Activated CD8-positive, alpha-beta memory T cell treated with anti-CD3 and anti-CD28 coated beads, Interleukin-2, amount 50 U/mL, for 24 hours (primary cell): ENCODE data around the gene ADCY3.

Experiments used
- DNase-seq: peaks from one replicate; pipeline ENCODE4 v3.0.0-alpha.2; 2020; ENCODE audit errors: extremely low read depth

The ADCY3 gene

DNA sequence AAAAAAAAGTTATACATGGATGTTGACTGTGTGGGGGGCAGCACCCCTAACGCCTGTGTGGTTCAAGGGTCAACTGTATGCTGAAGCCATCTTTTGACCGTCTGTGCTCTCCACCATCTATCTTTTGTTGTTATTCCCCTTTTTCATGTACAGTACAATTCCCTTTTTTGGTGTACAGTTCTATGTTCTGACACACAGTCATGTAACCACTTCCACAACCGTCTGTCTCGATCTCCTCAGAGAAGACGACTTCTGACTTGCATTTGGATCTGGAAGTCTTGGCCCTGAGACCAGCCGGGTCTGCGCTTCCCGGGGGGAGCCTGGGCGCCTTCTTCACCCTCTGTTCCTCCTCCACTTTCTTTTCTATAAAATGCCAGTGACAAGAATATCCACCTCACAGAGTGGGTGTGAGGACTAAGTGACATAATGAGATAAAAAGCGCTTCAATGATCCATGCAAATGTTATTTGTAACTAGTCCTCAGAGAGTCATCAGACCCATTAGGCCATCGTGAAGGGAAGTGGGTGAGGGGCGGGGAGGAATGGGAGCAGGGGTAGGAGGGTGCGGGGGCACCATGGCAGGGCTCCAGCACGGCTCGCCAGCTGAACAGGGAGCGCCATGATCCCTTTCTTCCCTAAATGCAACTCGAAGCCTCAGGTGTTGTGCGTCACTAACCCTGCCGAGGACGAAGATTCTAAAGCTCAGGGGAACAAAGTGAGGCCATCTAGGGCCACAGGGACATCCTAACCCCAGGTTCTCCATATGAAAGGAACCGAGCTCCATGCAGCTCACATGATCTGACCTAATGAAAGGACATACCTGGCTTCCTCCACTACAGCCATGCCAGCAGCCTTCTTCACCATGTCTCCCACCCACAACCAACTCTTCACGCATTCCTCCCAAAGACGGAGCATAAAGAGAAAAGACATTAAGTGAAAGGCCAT lies 16.6 kb downstream of the ADCY3 start:
- no peak for DNase-seq

DNA sequence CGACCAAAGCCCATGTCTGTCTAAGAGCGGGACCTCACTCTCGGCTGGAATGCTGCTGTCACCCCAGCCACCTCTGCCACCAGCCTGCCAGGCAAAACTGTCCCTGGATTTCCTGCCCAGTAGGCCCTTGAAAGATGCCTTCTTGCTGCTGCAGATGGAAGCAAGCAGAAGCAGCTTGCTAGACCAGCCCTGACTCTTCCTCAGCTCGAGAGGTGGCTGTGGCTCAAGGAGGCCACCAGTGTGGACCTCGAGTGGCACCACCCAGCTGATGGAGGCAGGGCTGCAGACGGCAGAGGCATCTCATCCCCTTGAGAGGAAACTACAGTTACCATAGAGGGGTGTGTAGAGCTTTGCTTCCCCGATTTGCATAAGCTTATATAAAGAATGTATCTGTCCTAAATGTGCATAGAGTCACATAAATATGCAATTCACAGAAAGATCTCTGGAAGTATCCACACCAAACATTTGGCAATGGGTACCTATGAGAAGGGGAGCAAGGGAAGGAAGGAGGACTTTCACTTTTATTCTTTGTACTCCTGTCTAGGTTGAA lies 20.6 kb downstream of the ADCY3 start:
- DNase-seq: no peak

DNA sequence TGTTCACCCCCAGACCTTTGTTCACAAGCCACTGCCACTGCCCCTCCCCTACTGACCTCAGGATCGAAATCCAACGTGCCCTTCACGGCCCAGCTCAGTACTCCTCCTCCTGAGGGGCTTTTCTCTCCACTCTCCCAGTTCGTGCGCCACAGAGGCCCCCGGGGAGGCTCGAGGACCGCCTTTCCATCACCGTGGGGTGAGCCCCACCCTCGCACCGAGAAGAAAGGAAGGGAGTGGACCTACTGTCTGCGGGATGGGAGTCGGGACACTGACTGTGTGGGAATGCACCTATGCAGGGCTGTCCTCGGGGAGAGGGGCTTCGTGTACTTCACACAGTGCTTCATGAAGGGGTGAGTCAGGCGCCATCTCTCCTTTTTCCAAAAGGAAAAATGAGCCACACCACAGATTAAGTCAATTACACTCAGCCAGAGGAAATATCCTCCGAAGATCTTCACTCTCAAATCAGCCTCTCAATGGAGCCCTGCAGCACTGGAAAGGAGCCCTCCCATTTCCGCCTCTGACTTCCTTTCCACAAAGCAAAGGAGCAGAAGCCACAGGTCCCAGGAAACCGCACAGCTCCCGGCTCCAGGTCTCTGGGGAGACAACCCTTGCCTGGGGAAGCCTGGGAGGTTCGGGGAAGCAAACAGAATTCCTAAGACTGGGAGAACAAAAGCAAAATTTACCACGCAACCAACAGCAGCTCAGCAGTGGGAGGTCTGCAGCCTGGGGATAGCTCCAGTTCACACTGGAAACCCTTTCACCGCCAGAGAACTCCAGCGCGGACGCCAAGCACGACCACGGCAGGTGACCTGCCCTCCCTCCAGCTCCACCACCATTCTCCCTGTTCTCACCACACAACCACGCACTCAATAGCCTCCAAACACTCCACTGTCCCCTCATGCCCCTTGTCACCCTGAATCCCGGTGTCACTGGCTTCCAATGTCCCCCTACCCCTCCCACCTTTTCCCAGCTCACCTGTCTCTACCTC lies 21.6 kb downstream of the ADCY3 start:
- no peak for DNase-seq

DNA sequence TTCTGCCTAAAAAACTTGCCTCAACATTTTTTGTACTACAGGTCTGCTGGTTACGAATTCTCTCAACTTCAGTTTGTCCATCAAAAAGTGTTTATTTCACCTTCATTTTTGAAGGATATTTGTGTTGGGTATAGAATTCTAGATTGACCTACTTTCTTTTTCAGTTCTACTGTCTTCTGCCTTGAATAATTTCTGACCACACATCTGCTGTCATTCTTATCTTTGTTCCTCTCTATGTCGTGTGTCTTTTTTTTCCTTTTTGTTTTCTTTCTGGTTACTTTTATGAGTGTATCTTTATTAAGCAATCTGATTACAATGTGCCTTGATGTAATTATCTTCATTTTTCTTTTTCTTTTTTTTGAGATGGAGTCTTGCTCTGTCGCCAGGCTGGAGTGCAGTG lies 25.3 kb downstream of the ADCY3 start:
- no peak for DNase-seq

DNA sequence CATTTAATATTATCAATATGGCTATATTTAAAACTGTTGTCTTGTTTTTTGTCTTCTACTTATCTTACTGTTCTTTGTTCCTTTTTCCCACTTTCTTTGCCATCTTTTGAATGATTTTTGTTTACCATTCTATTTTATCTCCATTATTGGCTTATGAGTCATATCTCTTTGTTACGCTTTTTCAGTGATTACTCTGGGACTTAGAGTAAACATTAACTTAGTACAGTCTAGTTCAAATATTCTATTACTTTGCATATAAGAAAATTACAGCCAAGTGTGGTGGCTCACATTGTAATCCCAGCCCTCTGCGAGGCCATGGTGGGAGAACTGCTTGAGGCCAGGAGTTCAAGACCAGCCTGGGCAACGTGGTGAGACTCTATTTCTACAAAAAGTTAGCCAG lies 26.1 kb downstream of the ADCY3 start:
- no peak for DNase-seq

DNA sequence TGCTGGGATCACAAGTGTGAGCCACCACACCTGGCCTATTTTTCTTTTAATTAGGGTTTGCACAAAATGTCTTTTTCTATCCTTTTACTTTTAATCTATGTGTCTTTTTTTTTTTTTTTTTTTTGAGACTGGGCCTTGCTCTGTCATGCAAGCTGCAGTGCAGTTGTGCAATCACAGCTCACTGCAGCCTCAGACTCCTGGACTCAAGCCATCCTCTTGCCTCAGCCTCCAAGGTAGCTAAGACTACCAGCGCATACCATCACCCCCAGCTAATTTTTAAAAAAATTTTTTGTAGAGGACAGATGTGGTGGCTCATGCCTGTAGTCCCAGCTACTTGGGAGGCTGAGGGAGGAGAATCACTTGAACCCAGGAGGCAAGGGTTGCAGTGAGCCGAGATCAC lies 27.1 kb downstream of the ADCY3 start:
- DNase-seq: no peak

DNA sequence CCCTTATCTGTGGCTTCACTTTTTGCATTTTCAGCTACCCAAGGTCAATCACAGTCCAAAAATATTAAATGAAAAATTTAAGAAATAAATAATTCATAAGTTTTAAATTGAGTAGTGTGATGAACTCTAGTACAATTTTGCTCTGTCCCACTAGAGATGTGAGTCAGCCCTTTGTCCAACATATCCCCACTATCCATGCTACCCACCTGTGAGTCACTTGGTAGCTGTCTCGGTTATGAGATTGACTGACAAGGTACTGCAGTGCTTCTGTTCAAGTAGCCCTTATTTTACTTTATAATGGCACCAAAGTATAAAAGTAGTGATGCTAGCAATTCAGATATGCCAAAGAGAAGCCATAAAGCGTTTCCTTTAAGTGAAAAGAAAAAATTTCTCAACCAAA lies 28.8 kb downstream of the ADCY3 start:
- no peak for DNase-seq

DNA sequence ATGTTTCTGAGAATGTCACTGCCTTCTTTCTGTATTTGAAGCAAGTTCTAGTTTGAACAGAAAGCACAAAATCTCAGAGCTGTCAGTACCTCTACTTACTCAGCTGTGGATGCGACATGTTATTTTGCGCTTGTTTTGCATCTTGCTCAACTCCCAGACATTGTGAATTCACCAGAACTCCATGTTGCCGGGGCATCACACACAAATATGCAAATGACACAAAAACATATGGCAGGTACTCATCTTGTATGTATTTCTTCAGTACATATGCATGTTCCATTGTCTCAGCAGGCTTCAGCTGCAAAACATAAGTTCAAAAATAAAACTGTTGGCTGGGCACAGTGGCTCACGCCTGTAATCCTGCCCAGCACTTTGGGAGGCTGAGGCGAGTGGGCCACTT lies 30.8 kb downstream of the ADCY3 start:
- no peak for DNase-seq

DNA sequence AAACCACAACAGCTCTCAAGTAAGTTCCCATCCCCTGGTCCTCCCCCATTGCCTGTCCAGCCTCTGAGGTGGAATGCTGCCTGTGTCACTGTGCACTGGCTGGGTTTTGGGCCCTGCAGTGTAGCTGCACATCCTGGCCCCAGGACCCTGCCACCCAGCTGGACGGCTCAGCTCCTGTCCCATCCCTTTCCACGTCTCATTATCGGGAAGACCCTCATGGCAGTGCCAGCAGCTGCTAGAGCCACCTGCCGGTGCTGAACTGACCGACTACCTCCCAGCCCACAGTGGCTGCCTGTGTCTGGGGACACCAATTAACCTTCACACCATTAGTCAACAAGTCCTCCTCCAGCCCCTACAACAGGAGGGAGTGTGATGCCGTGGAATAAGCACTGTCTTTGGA lies 31.9 kb downstream of the ADCY3 start:
- no peak for DNase-seq

DNA sequence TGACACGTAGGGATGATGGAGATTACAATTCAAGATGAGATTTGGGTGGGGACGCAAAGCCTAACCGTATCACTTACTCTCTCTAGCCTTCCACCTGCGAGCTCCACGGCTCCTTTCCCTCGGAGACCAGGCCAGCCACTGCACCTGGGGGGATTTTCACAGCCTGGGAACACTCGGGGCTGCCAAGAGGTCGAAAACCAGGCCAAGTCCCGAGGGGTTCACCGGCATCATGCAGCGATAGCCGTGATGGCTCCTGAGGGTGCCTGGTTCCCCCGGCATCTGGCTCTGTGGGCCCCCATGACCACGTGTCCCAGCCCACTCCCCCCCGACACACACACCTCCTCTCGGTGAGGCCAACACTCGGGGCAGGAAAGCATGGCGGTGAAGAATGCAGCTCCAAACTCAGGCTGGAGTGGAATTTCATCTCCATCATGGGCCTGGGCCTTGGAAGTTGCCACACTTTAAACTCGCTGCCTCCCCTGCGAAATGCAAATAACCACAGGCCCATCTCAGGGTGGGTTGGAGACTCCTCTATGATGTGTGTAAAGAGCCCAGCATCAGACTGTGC lies 32.6 kb downstream of the ADCY3 start:
- no peak for DNase-seq

DNA sequence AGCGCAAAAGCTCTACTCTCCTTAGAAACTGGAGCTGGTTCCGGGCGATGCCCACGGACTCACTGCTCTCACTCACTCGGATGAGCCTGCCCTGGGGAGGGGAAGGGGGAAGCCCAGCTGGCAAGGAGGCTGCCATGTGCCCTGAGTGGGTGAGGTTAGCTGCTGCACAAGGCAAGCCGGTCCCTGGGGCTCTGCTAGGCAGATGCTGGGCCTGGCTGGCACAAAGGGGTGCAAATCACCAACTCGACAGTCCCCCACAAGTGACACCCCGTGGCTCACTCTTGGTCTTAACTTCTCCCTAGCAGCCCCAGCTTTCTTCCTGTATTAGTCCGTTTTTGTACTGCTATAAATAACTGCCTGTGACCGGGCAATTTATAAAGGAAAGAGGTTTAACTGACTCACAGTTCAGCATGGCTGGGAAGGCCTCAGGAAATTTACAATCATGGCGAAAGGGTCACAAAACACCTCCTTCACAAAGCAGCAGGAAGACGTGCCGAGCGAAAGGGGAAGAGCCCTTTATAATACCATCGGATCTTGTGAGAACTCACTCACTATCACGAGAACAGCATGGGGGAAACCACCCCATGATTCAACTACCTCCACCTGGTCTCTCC lies 33.2 kb downstream of the ADCY3 start:
- no peak for DNase-seq

DNA sequence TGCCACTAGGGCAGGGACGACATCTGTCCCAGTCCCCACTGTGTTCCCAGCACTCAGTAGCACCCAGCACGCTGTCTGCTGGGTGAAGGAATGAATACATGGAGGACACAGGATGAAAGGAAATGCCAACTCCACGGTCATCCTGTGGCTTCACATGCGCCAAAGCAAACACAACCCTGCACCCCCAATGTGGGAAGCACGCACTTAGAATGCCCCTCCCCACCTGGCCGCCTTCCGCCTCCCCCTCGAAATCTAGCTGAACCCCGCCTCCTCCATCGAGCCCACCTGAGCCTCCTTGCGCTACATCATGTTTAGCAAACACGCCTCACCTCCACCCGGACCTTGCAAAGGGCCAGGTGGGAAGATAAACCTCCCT lies 33.9 kb downstream of the ADCY3 start:
- DNase-seq: no peak

DNA sequence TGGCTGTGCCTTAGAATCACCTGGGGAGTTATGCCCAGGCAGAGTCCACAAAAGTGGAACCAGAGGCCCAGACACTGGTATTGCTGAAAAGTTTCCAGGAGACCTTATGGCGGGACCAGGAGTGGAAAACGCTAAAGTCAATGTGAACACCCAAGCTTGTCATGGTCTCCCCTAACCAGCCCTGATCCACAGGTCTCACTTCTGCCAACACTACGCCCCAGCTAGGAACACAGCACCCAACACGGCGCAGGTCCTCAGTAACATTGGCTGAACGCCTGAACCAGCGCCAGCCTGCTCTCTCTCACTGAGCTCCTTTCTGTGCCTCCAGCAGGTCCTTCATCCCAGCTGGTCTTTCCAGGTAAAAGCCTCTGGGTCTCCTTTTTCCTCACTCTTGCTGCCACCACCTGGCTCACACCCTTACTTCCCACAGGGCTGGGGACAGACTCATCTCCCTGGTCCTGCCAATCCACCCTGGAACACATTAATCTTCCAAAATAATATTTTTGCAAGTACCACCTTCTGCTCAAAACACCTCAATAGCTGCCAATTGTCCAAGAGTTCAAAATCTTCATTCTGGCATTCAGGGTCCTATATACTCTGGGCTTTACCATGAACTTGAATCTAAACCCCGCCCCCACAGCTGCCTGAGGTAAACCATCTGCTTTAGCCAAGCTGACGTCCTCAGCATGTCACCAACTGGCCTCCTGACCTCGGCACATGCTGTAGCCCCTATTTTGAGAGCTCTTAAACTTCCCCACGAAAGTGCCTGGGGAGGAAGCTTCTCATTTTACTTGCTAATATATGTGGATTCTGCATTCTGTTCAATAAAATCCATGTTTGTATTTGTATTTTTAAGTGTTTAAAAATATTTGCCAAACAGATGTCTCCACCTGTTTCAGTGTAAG lies 34.6 kb downstream of the ADCY3 start:
- no peak for DNase-seq

DNA sequence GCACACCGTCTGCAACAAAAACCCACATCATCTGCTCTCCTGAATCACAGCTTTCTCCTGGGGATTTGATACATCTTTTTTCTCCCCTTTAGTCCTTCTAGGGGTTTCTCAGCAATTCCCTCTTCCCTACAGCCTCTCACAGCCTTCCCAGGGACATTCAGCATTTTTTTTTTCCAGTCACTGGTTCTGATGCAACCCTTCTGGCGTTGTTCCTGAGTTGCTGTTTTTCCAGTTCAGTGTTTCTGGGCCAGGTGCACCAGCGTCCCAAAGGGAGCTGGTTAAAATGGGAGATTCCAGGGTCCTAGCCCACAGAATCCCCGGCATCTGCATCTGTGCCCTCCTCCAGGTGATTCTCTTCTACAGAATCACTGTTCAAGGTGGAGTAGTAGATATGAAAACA lies 36.1 kb downstream of the ADCY3 start:
- no peak for DNase-seq

DNA sequence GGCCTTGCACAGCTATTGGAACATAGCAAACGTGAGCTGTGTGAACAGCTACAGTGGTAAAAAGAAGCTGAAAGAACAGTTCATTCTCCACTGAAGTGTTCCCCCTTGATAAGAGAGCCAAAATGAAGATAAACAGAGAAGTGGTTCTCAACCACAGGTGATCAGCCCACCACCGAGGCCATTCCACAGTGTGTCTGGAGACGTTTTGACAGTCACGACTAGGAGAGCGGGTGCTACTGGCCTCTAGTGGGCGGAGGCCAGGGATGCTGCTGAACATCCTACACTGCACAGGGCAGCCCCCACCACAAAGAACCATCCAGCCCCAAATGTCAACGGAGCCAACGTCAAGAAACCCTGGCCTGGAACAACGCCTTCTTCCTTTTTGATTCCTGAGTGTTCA lies 38.4 kb downstream of the ADCY3 start:
- no peak for DNase-seq

DNA sequence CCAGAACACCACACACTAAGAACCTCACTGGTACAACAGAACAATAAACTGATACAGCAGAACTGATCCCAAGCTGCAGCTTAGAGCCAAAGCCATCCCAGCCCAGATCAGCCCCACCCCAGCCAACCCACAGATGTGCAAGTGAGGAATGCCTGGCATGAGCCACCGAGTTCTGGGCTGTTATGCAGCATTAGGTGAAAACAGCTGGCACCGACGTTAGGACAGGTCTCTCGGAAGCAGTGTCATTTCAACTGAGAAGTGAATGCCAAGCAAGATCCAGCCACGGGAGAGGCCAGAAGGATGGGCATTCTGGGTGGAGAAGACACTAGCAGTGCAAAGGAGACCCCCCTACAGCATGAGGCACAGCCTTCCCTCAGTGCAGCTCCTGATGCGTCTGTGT lies 38.9 kb downstream of the ADCY3 start:
- no peak for DNase-seq

DNA sequence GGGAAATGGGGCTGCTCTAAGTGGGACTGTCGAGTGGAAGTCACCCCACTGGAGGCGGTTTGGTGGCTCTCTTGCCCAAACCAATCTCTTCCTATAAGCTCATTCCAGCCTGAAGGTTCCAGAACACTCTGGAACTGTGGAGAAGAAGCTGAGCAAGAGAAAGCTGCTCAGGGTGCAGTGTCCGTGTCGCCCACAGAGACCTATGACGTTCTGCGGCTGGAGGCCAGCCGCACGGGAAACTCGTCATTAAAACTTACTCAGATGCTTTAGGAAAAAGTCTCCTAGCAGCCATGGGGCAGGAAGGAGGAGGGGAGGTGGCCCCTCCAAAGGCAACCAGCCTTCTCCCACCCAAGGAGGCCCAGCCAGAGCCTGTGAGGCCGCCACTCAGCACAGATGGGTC lies 41.7 kb downstream of the ADCY3 start:
- DNase-seq: no peak

DNA sequence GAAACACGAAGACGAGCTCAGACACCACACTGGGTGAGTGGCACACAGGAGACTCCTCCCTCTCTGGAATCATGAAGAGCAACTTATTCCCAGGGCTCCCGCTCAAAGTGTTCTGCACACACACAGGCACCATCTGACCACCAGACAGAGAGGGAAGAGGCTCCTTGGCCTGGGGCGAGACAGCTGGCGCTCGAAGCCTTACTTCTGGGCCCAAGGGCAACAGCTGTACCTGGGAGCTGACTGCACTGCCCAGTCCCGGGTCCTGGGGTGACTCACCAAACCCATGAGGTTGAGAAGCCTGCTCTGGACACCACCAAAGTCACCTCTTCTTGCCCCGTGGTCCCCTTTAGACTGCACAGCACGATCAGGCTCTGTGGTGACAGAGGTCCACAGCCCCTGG lies 42.4 kb downstream of the ADCY3 start:
- no peak for DNase-seq

DNA sequence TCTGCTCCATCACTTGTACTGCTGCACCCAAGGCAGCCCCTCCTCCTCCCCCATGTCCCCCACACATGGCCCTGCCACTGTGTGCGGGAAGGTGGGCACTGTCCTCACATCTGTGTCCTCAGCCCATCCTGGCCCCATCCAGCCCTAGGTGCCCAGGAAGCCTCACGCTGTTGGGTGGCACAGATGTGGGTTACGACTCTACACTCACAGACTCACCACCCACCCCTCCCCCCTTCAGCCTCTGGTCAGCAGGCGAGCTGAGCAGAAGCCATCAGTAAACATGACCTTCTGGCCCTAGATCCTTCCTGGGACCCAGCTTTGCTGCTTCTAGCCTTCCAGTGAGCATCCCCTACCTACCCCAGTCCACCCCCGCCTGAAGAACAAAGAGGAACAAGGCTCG lies 43.0 kb downstream of the ADCY3 start:
- DNase-seq: no peak

DNA sequence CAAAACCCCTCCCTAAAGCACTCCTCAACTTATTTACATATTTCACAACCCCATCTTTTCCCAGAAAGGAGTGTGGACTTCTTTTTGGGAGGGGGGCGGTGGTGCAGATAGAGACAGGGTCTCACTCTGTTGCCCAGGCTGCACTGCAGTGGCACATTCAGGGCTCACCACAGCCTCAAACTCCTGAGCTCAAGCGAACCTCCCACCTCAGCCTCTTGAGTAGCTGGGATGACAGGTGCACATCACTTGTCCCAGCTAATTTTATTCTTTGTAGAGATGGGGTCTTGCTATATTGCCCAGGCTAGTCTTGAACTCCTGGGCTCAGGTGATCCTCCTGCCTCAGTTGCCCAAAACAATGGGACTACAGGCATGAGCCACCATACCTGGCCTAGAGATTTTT lies 44.1 kb downstream of the ADCY3 start:
- no peak for DNase-seq

DNA sequence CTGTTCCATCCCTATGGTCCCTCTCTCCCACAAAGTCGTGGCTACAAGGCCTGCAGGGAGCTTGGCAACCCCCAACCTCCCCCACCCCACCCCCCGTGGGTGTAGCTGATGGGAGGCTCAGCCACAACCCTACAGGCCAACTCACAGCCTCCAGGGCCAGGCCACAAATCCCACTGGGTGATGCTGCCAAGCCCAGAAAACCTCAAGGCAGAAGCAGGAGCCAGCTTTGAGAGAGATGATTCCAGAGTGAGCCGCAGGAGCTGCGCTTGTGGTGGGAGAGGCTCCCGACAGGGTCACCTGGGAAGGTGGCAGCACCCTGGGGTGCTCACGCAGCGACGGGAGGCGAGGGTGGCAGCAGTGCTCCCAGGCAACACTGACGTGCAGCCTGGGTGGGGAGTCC lies 44.8 kb downstream of the ADCY3 start:
- no peak for DNase-seq
